Muscle of arm (tissue), 12 donors: ENCODE measurements around the gene PSD. TPM values are rescaled to one million over a fixed set of nuclear protein-coding genes. Genes with fewer than 3 reads are reported as not detected.
A peak's percentile ranks its signal among the peaks of the same experiment; 100 is the strongest.

Experiments
- DNase-seq: peaks from one replicate; pipeline ENCODE4 v3.0.0-alpha.2; 2013
- polyA plus RNA-seq, 12 donors: library from polyadenylated mRNA; unstranded; fragments of 120-200 nt; gene quantifications; one replicate each; pipeline ENCODE4 v1.2.1, GENCODE V29; 2013; ENCODE audit not compliant: insufficient read length in 12 of 12

Gene PSD
- polyA plus RNA-seq, 12 donors: 2.6 to 25.8 (median 5.0) TPM; not detected in 1

- no peak for DNase-seq
Observed at GRCh38 chr10:102449321-102450123, 30.9 kb upstream of the PSD start.

- DNase-seq: no peak
Observed at GRCh38 chr10:102444851-102445250, 26.3 kb upstream of the PSD start.

- no peak for DNase-seq
Observed at GRCh38 chr10:102438374-102438773, 19.8 kb upstream of the PSD start.

- no peak for DNase-seq
Observed at GRCh38 chr10:102437515-102437914, 18.9 kb upstream of the PSD start.

- no peak for DNase-seq
Observed at GRCh38 chr10:102436312-102436711, 17.7 kb upstream of the PSD start.

GRCh38 chr10:102435529-102436233 lies 17.1 kb upstream of the PSD start:
- no peak for DNase-seq

GRCh38 chr10:102435133-102435497 lies 16.5 kb upstream of the PSD start:
- no peak for DNase-seq

- DNase-seq: no peak
Observed at GRCh38 chr10:102434394-102435132, 16.0 kb upstream of the PSD start.

GRCh38 chr10:102433619-102434046 lies 15.0 kb upstream of the PSD start:
- DNase-seq: no peak

- peak; percentile 98 for DNase-seq
Observed at GRCh38 chr10:102432162-102432950, 13.8 kb upstream of the PSD start, which contains the start of gene CUEDC2. Gene CUEDC2, minus strand, starts transcription at chr10:102432574. Its CDS starts 7,386 bp downstream, at chr10:102425188.

- DNase-seq: no peak
Observed at GRCh38 chr10:102431452-102432124, 13.0 kb upstream of the PSD start.

GRCh38 chr10:102429468-102429867 lies 10.9 kb upstream of the PSD start:
- DNase-seq: no peak

GRCh38 chr10:102426803-102427287 lies 8.3 kb upstream of the PSD start:
- no peak for DNase-seq

- DNase-seq: no peak
Observed at GRCh38 chr10:102425444-102425843, 6.9 kb upstream of the PSD start.

GRCh38 chr10:102424916-102425315 lies 6.3 kb upstream of the PSD start:
- DNase-seq: no peak

- no peak for DNase-seq
Observed at GRCh38 chr10:102424145-102424544, 5.6 kb upstream of the PSD start.

- no peak for DNase-seq
Observed at GRCh38 chr10:102423372-102423968, 4.9 kb upstream of the PSD start.

- DNase-seq: peak; percentile 68
Observed at GRCh38 chr10:102422545-102423129, 4.1 kb upstream of the PSD start.

GRCh38 chr10:102421757-102422512 lies 3.4 kb upstream of the PSD start:
- no peak for DNase-seq

GRCh38 chr10:102421507-102421756 lies 2.8 kb upstream of the PSD start:
- no peak for DNase-seq
